ENCODE data around the gene RDH14. TPM values are rescaled to one million over a fixed set of nuclear protein-coding genes. Genes with fewer than 3 reads are reported as not detected.

RDH14 gene
- total RNA-seq, 1 experiment from 2014 or later: 52.3 TPM

DNA sequence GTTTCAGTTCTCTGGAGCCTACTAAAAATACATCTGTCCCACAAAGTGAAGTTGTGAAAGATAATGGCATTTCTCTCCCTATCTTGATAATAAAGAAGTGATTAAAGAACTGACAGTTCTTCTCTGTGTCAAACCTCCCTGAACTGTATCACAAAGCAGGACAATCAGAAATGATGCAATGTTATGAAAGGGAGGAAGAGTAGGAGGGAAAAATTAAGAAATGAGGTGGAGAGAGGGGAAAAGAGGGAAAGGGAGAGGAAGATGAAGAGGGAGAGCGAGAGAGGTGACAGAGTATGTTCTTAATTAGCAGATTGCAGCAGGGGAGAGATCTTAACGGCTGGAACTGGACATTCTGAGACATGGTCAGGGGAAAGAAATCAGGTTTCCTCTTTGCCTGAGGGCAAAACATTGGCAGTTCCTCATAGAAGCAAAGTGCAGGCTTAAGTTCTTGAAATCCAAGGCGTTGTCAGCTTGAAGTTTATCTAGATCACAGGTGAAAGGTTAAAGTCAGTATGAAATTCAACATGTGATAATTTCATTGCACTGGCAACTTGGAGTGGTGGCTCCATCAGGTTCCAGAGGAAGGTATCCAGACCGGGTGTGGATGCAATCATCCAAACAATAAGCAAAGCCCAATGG, 54.6 kb downstream of the RDH14 start:
- in situ Hi-C loops (cut with HindIII; ENCODE audit: low pct_unique_long_range_greater_than_20kb, low sequenced_read_pairs): no loop called here
- no peak for DNase-seq (ENCODE audit: low read depth)

Other genes with a start within 250 kb of the RDH14 start
- gene NT5C1B, start 28.9 kb upstream of the RDH14 start, total RNA-seq (2014; rRNA removed; shearing (Covaris generic); ENCODE audit: low replicate concordance): not detected in 2 replicates

All from Caki2 (cell line).